Testis (tissue), 3 donors: ENCODE data around the gene KIF4A. TPM values are rescaled to one million over a fixed set of nuclear protein-coding genes. Genes with fewer than 3 reads are reported as not detected.

Experiments used
- DNase-seq: peaks from one replicate; pipeline ENCODE4 v3.0.0-alpha.2; 2019
- H3K27ac ChIP-seq, 2 donors: fragments of 200-600 bp; sonication (generic); one replicate each; pipeline ENCODE4 v1.5.1; 2019
- H3K27me3 ChIP-seq: fragments of 200-600 bp; sonication (generic); one replicate; pipeline ENCODE4 v1.5.1; 2019
- H3K36me3 ChIP-seq: fragments of 200-600 bp; sonication (generic); one replicate; pipeline ENCODE4 v1.5.1; 2017; ENCODE audit warnings: low read depth; ENCODE audit errors: missing control alignments
- H3K4me1 ChIP-seq: fragments of 200-600 bp; sonication (generic); one replicate; pipeline ENCODE4 v1.5.1; 2019
- H3K4me3 ChIP-seq, 2 donors: fragments of 200-600 bp; sonication (generic); one replicate each; pipeline ENCODE4 v1.5.1; 2017 to 2019
- H3K9me3 ChIP-seq: fragments of 200-600 bp; sonication (generic); one replicate; pipeline ENCODE4 v1.5.1; 2017
- POLR2A ChIP-seq: fragments of 450-650 bp; IDR thresholded peaks from one replicate; pipeline ENCODE4 v1.6.1; 2017; ENCODE audit warnings: antibody characterized with exemption, mild to moderate bottlenecking, moderate library complexity
- WGBS, 2 donors: methylation state at CpG; one replicate each; pipeline ENCODE4 v1.1.5; 2018; 5-methylcytosine and 5-hydroxymethylcytosine counted together
- intact Hi-C: fragments of 100-400 bp; cut with DNase I; formaldehyde crosslinking; loops from one replicate; pipeline ENCODE4 v1.15.1; 2023; ENCODE audit warnings: low total_unique reads
- polyA plus RNA-seq: library from polyadenylated mRNA; stranded (reverse); fragments of 350-450 nt; fragmentation: Illumina TruSeq; extraction: RNeasy Lipid Tissue Mini Kit (QIAGEN cat#74804); gene quantifications from one replicate; pipeline ENCODE4 v1.2.3, GENCODE V29; 2014; ENCODE audit warnings: low read depth, low replicate concordance; ENCODE audit not compliant: insufficient read depth
- total RNA-seq, 2 donors: library from RNA; depleted of rRNA; stranded (reverse); fragments of >200 nt; gene quantifications; one replicate each; pipeline ENCODE4 v1.2.3, GENCODE V29; 2016
- TF ChIP-seq, protein P1 (sequence below), 3 experiments: fragments of 450-650 bp in 2 of 3; fragments of 200-600 bp in 1 of 3; sonication (generic) in 1 of 3; IDR thresholded peaks; one replicate each; pipeline ENCODE4 v1.5.1; 2016 to 2019; ENCODE audit warnings: antibody characterized with exemption in 3 of 3, mild to moderate bottlenecking in 2 of 3, moderate library complexity in 1 of 3

The KIF4A gene
- total and polyA plus RNA-seq, 3 donors from 2014 or later: 2.0 to 3.6 (median 2.4) TPM

DNA sequence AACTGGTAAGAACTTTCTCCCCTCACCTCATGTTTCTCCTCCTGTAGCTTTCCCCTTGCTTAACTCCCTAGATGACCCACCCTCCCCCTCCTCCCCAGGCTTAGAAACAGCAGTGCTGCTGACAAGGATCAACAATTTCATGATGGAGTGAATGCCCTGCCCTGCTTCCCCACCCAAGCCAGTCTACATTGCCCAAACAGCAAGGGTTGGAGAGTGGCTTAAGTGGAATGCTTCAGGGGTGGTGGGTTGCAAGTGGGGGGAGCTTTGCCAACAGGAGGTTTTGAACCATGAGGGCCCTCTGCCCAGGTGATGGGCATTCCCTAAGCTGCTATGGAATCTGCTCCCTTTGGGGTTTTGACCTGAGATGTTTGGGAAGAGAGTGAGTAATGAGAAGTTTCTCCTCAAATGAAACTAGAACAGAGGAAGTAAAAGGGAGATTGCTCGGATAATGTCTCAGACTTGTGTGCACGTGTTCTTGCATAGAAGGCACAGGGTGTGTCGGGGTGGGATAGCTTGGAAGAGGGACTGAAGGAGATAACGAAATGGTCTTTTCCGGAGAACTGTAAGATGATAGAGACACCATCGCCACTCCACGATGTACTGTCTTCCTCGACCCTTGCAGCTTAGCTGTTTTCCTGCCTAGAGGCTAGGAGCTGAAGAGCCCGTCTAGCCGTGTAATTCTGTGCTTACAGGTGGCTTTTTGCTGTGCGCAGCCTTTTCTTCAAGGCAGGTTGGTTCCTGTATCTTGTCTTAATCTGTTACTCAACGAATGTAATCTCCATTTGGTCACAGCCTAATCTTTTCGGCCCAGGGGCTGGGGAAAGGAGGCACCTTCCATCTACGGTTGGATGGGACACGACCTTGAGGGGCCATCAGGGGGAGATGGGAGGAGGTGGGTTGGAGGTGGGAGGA lies 143.3 kb downstream of the KIF4A start:
- TF ChIP-seq, protein P1, sequence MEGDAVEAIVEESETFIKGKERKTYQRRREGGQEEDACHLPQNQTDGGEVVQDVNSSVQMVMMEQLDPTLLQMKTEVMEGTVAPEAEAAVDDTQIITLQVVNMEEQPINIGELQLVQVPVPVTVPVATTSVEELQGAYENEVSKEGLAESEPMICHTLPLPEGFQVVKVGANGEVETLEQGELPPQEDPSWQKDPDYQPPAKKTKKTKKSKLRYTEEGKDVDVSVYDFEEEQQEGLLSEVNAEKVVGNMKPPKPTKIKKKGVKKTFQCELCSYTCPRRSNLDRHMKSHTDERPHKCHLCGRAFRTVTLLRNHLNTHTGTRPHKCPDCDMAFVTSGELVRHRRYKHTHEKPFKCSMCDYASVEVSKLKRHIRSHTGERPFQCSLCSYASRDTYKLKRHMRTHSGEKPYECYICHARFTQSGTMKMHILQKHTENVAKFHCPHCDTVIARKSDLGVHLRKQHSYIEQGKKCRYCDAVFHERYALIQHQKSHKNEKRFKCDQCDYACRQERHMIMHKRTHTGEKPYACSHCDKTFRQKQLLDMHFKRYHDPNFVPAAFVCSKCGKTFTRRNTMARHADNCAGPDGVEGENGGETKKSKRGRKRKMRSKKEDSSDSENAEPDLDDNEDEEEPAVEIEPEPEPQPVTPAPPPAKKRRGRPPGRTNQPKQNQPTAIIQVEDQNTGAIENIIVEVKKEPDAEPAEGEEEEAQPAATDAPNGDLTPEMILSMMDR (IDR thresholded peaks at IDR 0.05): no peak
- no peak for TF ChIP-seq POLR2A
- no peak for DNase-seq
- Histone ChIP-seq H3K27ac (no peak overlapping the region), H3K4me1 (no peaks in the 10 kb centered on the region), H3K9me3 (no peaks in the 10 kb centered on the region), H3K27me3 (no peaks in the 10 kb centered on the region), H3K36me3 (no peaks in the 10 kb centered on the region), H3K4me3 (peak overlapping the region; percentile 59 to 69)
- 40 to 48% methylated on average over 12 to 15 of the region's 15 CpGs for WGBS, 2 donors
- intact Hi-C loops: no loop called here

DNA sequence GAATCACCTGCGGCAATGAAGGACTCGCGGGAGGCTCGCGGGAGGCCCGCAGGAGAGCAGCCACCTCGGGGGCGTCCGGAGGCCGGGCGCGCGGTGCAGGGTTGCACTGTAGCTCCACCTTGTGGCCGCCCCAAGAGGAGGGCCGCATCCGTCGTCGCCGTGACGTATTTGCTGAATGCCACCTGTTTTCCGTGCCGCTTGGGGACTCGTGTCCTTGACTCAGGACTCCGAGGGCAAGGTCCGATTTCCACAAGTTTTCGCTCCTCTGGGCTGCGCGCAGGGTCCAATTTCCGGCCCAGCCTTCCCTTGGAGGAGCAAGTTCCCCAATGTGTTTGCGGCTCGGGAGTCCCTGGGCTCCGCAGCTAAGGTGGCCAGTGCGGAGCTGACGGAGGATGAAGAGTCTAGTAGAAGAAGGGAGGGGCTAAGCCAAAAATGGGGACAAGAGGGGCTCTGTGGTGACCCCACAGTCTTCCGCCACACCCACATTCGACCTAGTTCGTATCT lies 144.0 kb downstream of the KIF4A start:
- H3K4me3 ChIP-seq: peak overlapping the region; percentile 59 to 69
- no peaks in the 10 kb centered on the region for H3K9me3 ChIP-seq
- H3K4me1 ChIP-seq: no peaks in the 10 kb centered on the region
- H3K36me3 ChIP-seq: no peaks in the 10 kb centered on the region
- H3K27ac ChIP-seq: peak overlapping the region; percentile 63 to 77
- intact Hi-C loops: no loop called here
- WGBS, 2 donors: 0% methylated on average over 8 to 26 of the region's 37 CpGs
- DNase-seq: peak; percentile 78
- no peaks in the 10 kb centered on the region for H3K27me3 ChIP-seq
- no peak for TF ChIP-seq POLR2A
- TF ChIP-seq, protein P1 (IDR thresholded peaks at IDR 0.05): peak; percentile 36 to 68 (median 60)

DNA sequence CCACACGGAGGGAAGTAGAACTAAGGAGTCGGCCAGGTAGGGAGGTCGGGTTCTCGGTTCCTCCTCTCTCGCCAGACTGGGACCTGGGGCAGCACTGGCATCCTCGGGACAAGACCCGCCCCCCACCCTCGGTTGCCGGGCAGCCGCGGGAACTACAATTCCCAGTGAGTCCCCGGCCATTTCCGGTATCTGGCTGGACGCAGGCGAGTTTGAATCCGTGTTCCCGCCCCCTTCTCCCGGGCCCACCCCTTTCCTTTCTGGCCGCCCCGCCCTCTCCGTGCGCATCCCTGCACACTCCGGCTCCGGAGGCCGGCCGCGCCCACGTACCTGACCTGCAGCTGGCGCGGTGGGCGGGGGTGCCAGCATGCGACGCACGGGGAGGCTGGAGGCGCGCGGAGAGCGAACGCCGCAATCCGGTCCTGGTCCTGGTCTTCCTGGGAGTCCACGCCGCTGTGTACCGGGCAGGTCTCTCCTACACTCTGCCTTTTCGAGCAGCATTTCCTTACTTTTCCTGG lies 144.5 kb downstream of the KIF4A start:
- Histone ChIP-seq H3K27ac (peak overlapping the region; percentile 63 to 77), H3K36me3 (no peaks in the 10 kb centered on the region), H3K4me1 (no peaks in the 10 kb centered on the region), H3K9me3 (no peaks in the 10 kb centered on the region), H3K4me3 (peak overlapping the region; percentile 59 to 69), H3K27me3 (no peaks in the 10 kb centered on the region)
- 0 to 2% methylated on average over 3 to 8 of the region's 45 CpGs for WGBS, 2 donors
- DNase-seq: peak; percentile 92
- intact Hi-C loops: no loop called here
- TF ChIP-seq POLR2A: no peak
- TF ChIP-seq, protein P1 (IDR thresholded peaks at IDR 0.05): no peak

DNA sequence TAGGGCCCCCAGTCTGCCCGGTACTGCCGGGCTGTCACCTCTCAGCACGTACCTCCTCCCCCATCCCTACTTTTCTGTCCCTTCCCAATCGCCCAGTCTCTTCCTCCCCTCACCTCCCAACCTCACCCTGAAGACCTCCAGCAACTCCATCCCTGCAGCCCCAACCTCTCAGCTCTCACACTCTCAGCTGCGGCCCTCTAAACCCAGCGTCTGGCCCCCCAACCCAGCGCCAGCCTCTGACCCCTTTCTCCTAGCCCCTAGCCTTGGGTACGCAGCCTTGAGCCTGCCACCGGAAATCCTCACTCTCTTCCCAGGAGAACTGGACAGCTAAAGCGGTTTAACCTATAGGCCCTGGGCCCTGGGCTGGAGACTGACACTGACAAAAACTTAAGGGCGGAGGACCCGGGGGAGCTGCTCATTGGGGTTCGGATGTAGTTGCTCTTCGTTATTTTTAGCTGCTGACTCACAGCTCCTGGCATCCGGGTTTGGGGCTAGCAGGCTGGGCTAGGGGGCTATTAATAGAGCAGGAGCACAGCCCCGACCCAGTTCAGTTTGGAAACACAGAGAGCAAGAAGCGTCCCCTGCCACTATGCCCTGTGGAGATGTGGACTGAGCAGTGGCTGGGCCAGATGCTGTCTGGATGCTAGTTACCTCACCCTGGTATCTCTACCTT lies 145.1 kb downstream of the KIF4A start:
- H3K4me3 ChIP-seq: peak overlapping the region; percentile 59 to 69
- WGBS, 2 donors: 6 to 17% methylated on average over 13 to 17 of the region's 17 CpGs
- peak overlapping the region; percentile 63 to 77 for H3K27ac ChIP-seq
- no peaks in the 10 kb centered on the region for H3K27me3 ChIP-seq
- peak; percentile 27 for DNase-seq
- H3K9me3 ChIP-seq: no peaks in the 10 kb centered on the region
- intact Hi-C loops: no loop called here
- no peaks in the 10 kb centered on the region for H3K36me3 ChIP-seq
- no peaks in the 10 kb centered on the region for H3K4me1 ChIP-seq
- TF ChIP-seq, protein P1 (IDR thresholded peaks at IDR 0.05): no peak
